Ovary (tissue), 3 donors: ENCODE results near the gene NELL2.

Experiments
- EP300 ChIP-seq: sonication (generic); formaldehyde crosslinking; IDR thresholded peaks from one replicate; pipeline ENCODE4 v1.6.1; 2017; ENCODE audit warnings: antibody characterized with exemption
- POLR2A ChIP-seq: fragments of 450-650 bp; IDR thresholded peaks from one replicate; pipeline ENCODE4 v1.6.1; 2017; ENCODE audit warnings: antibody characterized with exemption, mild to moderate bottlenecking, moderate library complexity
- TF ChIP-seq, protein P1 (sequence below), 3 donors: fragments of 450-650 bp in 2 of 3; fragments of 200-600 bp in 1 of 3; IDR thresholded peaks; one replicate each; pipeline versions ENCODE4 v1.5.1 to v1.8.0; 2016 to 2022; ENCODE audit warnings: antibody characterized with exemption in 3 of 3, mild to moderate bottlenecking in 1 of 3
- donor health status: DM: no; HTN: no; CAD: no.

DNA sequence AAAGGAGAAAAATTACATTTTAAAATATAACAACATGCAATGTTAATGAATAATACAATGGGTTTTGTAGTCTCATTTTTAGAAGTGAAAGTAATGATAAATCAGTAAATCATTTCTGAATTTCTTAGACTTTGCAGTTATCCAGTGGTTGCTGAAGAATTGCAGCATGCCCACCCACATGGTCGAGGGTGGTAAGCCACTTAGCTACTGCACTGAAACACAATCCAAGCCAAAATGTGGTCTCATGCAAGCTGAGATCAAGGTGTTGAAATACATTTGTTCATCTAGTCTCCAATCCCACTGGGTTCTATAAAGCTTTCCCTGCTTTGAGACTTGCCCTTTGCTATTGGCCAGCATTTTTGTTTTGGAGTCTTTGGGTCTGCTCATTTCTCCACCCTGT lies 247.9 kb downstream of the NELL2 start:
- TF ChIP-seq, protein P1, sequence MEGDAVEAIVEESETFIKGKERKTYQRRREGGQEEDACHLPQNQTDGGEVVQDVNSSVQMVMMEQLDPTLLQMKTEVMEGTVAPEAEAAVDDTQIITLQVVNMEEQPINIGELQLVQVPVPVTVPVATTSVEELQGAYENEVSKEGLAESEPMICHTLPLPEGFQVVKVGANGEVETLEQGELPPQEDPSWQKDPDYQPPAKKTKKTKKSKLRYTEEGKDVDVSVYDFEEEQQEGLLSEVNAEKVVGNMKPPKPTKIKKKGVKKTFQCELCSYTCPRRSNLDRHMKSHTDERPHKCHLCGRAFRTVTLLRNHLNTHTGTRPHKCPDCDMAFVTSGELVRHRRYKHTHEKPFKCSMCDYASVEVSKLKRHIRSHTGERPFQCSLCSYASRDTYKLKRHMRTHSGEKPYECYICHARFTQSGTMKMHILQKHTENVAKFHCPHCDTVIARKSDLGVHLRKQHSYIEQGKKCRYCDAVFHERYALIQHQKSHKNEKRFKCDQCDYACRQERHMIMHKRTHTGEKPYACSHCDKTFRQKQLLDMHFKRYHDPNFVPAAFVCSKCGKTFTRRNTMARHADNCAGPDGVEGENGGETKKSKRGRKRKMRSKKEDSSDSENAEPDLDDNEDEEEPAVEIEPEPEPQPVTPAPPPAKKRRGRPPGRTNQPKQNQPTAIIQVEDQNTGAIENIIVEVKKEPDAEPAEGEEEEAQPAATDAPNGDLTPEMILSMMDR (IDR thresholded peaks at IDR 0.05): no peak
- TF ChIP-seq EP300: no peak
- TF ChIP-seq POLR2A: no peak
